HG02943 (cell line): Measurements from ENCODE around the gene C1orf52.

ENCODE experiments used
- ATAC-seq: cut with Tn5 transposase; IDR thresholded peaks from one replicate; pipeline ENCODE4 v1.9.1; 2021; ENCODE audit warnings: mild to moderate bottlenecking, low read depth, moderate library complexity; ENCODE audit not compliant: unreplicated experiment

Gene C1orf52

GRCh38 chr1:85240643-85241042 is 18.8 kb downstream of the C1orf52 start:
- ATAC-seq, result no peak

- ATAC-seq, result no peak
These were observed 19.3 kb downstream of the C1orf52 start for GRCh38 chr1:85240174-85240601.

- ATAC-seq, result no peak
These were observed 21.8 kb downstream of the C1orf52 start for GRCh38 chr1:85237613-85238012.

- no peak for ATAC-seq
These were observed 29.0 kb downstream of the C1orf52 start for GRCh38 chr1:85230305-85230977.

DNA sequence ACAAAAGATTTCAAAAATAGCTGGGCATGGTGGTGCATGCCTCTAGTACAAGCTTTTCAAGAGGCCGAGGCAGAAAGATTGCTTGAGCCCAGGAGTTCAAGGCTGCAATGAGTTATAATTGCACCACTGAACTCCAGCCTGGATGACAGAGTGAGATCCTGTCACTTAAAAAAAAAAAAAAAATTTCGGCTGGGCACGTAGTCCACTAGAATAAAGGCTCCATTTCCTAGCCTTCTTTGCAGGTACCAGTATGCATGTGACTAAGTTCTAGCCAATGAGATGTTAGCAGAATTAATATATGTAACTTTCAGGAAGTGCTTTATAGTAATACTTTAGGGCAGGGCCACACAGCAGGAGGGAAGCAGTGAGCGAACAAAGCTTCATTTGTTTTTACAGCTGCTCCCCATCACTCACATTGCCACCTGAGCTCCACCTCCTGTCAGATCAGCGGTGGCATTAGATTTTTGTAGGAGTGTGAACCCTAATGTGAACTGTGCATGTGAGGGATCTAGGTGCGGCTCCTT is 29.8 kb downstream of the C1orf52 start:
- no peak for ATAC-seq

GRCh38 chr1:85228972-85229371 is 30.5 kb downstream of the C1orf52 start:
- ATAC-seq, result no peak

DNA sequence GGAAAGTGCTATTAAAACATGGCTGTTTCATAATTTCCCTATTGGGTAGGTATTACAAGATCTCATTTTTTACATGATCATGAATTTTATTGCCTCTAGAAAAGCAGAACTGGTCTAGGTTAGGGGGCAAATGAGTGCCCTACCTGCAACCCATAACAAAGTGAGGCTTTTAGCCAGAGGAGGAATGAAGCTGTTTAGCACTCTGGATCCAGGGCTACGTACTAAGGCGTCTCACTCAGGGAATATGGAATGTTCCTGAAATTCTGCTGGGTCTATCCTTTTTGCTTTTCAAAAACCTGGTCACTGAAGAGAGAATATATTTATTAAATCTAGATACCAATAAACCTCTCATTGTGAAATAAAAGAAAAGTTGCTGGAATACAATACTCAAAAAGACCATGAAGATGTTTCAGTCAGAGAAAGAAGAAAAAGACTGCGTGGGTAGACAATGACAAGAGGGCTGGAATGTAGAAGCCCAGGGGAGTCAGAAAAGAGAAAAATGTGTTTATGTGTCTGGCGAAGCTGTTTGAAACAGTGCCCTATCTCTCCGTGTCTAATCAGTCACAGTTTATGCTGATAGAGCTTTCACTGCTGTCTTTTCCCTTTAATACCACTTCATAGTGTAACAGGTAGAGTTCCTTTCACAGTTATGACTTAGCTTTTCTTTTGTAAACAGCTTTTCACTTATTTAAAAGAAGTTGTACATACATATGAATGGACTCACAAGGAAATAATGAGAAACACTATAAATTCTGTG is 33.7 kb downstream of the C1orf52 start:
- no peak for ATAC-seq

DNA sequence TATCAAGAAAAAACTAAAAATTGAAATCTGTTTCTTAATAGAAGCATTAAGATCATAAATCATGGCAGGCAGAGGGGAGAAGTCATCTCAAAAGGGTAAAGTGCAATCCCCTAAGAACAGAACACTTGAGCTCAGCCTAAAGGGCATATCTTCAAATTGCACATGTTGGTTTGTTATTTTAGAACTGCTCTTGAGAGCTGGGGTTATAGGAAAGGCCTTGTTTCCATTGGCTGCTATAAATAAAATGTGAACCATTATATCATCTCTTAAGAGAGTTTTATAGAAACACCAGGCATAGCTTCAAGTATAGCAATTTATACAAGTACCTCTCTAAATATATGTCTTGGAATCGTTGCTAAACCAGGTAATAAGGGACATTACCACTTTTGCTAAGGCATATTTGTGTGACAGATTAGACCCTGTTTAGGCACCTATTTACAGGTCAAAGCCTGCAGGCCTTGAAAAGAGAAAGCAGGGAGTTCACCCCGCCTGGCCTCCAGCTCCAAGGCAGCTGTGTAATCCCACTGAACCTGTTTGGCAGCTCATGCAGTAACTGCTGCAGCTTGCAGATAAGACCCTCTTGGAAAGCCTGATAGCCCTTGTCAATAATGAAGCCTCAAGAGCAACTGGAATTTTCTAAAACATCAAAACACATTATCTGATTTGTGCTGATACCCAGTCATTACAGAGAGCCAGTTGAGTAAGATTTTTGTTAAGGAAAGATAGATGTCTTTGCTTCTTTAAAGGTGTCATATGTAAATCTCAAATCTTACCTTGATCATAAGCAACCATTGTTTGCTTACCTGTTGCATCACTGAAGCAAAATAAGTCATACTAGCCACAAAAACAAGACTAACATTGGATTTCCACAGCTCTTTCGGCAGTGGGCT is 34.5 kb downstream of the C1orf52 start:
- ATAC-seq, result no peak

- ATAC-seq, result no peak
These were observed 35.2 kb downstream of the C1orf52 start for GRCh38 chr1:85224295-85224694.

GRCh38 chr1:85223334-85223733 is 36.1 kb downstream of the C1orf52 start:
- ATAC-seq, result no peak

GRCh38 chr1:85220756-85221201 is 38.7 kb downstream of the C1orf52 start:
- no peak for ATAC-seq

DNA sequence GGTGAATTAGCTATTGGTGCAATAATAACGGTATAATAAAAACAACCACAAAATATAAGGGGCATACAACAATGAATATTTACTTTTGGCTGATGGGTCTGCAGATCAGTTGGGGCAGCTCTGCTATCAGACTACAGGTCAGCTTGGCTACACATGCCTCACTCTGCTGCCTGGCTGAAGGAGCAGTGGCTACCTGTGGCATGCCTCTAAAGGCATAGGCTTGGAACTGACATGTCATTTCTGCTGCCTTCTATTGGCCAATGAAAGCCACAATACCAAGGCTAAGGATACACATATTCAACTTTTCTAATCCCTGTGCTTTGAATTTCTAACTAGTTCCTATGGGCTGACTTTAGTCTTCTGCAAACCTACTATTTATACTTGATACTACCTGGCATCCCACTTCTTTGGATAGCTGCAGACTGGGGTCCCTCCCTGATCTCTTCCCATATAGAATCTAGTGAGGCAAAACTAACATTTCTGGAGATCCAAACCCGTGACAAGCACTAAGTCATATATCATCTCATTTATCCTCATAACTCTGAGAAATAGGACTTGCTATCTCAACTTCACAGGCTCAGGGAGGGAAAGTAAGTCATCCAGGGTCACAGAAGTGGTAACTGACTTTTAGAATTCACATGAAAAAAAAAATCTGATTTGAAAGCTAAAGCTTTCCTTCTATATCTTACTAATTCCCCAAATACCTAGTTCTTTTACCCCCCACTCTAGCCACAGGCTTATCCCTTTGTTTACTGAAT is 39.4 kb downstream of the C1orf52 start:
- no peak for ATAC-seq

GRCh38 chr1:85216697-85217096 is 42.8 kb downstream of the C1orf52 start:
- ATAC-seq, result no peak

GRCh38 chr1:85214654-85215053 is 44.8 kb downstream of the C1orf52 start:
- no peak for ATAC-seq

- ATAC-seq, result no peak
These were observed 51.0 kb downstream of the C1orf52 start for GRCh38 chr1:85208488-85208887.

DNA sequence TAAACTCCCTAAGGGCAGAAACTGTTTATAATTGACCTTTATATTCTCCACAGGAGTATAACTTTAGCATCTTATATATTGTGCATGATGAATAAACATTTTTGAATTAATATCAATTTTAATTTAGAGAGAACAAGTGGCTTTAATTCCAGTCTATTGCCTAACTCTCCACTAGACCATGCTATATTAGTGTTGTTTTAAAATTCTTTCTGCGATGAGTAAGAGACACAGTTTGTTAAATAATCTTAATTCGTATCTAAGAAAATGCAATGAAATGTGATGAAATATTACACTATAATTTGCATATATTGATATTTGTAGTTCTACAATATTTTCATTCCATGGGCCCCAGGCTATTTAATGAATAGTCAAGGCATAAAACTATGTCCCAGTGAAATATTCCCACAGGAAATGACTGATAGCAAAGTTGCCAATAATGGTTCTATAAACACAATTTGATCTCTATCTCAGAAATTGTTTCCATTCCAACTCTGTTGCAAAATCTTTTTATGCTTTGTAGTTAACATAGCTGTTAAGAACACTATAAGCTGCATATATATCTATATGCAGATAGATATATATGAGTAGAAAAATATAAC is 55.8 kb downstream of the C1orf52 start:
- no peak for ATAC-seq

GRCh38 chr1:85202864-85203255 is 56.6 kb downstream of the C1orf52 start:
- ATAC-seq, result no peak

- ATAC-seq, result peak; percentile 7
These were observed 57.2 kb downstream of the C1orf52 start for GRCh38 chr1:85202092-85202863.
